ENCODE measurements around the gene MEX3D.

DNA sequence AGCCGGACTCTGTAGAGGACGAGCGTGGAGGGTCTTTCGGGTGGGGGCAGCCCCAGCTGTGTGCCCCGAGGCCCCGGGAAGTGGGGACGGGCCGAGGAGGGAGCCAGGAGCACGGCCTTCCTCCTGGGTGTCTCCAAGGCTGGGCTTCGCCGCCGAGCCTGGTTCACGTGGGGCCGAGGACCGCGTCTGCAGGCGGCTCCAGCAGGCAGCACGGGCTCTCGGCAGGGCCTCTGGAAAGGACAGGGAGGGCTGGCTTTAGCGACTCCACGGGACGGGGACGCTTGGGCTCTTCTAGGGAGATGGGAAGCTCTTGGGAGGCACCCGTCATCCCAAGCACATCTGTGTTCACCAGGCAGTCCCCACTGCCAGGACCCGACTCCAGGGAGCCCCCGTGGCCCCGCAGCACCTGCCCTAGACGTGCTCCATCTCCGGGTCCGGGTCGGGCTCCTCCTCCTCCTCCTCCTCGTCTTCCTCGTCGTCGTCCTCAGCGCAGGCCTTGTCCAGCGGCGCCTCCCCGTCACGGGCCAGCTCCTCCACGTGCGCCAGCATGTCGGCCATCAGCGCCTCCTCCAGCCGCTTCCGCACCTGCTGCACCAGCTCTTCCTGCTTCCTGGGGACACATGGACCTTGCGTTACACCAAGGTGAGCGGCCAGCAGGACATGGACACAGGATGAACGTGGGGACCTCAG lies 9.9 kb upstream of the MEX3D start:
- no peak for TF ChIP-seq CTCF (IDR thresholded peaks at IDR 0.05)
- TF ChIP-seq POLR2A (IDR thresholded peaks at IDR 0.05; ENCODE audit: low read depth) = no peak

Data from esophagus muscularis mucosa (tissue), 3 donors.